Hepatocyte (in vitro differentiated cells): ENCODE measurements around the gene NFKB2. TPM values are rescaled to one million over a fixed set of nuclear protein-coding genes. Genes with fewer than 3 reads are reported as not detected.

ENCODE experiments used
- DNase-seq: peaks from one replicate; pipeline ENCODE4 v3.0.0-alpha.2; 2016; ENCODE audit warnings: low spot score
- H2AFZ ChIP-seq: fragments of 200-600 bp; sonication (generic); 2 replicates; pipeline ENCODE4 v1.6.0; 2016; ENCODE audit warnings: antibody characterized with exemption, mild to moderate bottlenecking
- H3K27ac ChIP-seq: fragments of 200-600 bp; sonication (generic); 2 replicates; pipeline ENCODE4 v1.5.1; 2016; ENCODE audit warnings: mild to moderate bottlenecking
- H3K27me3 ChIP-seq: fragments of 200-600 bp; sonication (generic); 2 replicates; pipeline ENCODE4 v1.6.1; 2016
- H3K36me3 ChIP-seq: fragments of 200-600 bp; sonication (generic); replicated peaks from 2 replicates; pipeline ENCODE4 v1.5.1; 2016; ENCODE audit warnings: low read depth; ENCODE audit not compliant: insufficient read depth
- H3K4me1 ChIP-seq: fragments of 200-600 bp; sonication (generic); 2 replicates; pipeline ENCODE4 v1.5.1; 2016; ENCODE audit warnings: mild to moderate bottlenecking, moderate library complexity; ENCODE audit not compliant: insufficient read depth
- H3K4me2 ChIP-seq: fragments of 200-600 bp; sonication (generic); 2 replicates; pipeline ENCODE4 v1.6.0; 2016
- H3K4me3 ChIP-seq: fragments of 200-600 bp; sonication (generic); 2 replicates; pipeline ENCODE4 v1.5.1; 2016; ENCODE audit warnings: mild to moderate bottlenecking
- H3K79me2 ChIP-seq: fragments of 200-600 bp; sonication (generic); 2 replicates; pipeline ENCODE4 v1.6.0; 2017; ENCODE audit warnings: mild to moderate bottlenecking
- H3K9me2 ChIP-seq: fragments of 200-600 bp; sonication (generic); replicated peaks from 2 replicates; pipeline ENCODE4 v1.6.0; 2017; ENCODE audit warnings: mild to moderate bottlenecking; ENCODE audit not compliant: insufficient read depth
- H3K9me3 ChIP-seq: fragments of 200-600 bp; sonication (generic); 2 replicates; pipeline ENCODE4 v1.5.1; 2016; ENCODE audit warnings: low read depth, mild to moderate bottlenecking
- H4K20me1 ChIP-seq: fragments of 200-600 bp; sonication (generic); 2 replicates; pipeline ENCODE4 v1.6.0; 2016; ENCODE audit warnings: mild to moderate bottlenecking; ENCODE audit not compliant: insufficient read depth, poor library complexity, severe bottlenecking
- CTCF ChIP-seq: fragments of 200-600 bp; sonication (generic); IDR thresholded peaks from 2 replicates; pipeline ENCODE4 v1.5.1; 2016; ENCODE audit warnings: antibody characterized with exemption, mild to moderate bottlenecking; ENCODE audit not compliant: poor library complexity
- EZH2 ChIP-seq: fragments of 200-600 bp; sonication (generic); IDR thresholded peaks from 2 replicates; pipeline ENCODE4 v1.6.1; 2016; ENCODE audit warnings: antibody characterized with exemption, mild to moderate bottlenecking, borderline replicate concordance
- EZH2phosphoT487 ChIP-seq: fragments of 200-600 bp; sonication (generic); IDR thresholded peaks from one replicate; pipeline ENCODE4 v1.6.1; 2018; ENCODE audit warnings: antibody characterized with exemption, mild to moderate bottlenecking, low read depth, moderate library complexity; ENCODE audit not compliant: unreplicated experiment, severe bottlenecking
- WGBS: methylation state at CpG from one replicate; pipeline ENCODE4 v1.1.6; 2016; ENCODE audit warnings: low lambda C conversion rate; ENCODE audit errors: missing lambda C conversion rate; 5-methylcytosine and 5-hydroxymethylcytosine counted together
- polyA plus RNA-seq: library from polyadenylated mRNA; unstranded; fragments of >200 nt; fragmentation: Nextera tagmentation; extraction: Ambion mirVana; gene quantifications from 2 replicates; pipeline ENCODE4 v1.2.1, GENCODE V29; 2016
- total RNA-seq: library from RNA; depleted of rRNA; stranded (reverse); fragments of >200 nt; gene quantifications from 2 replicates; pipeline ENCODE4 v1.2.3, GENCODE V29; 2014

The NFKB2 gene
- total and polyA plus RNA-seq, 2 experiments from 2014 or later: 23.2 to 27.4 TPM

- no peak for TF ChIP-seq EZH2phosphoT487
- TF ChIP-seq CTCF: no peak
- no peak for TF ChIP-seq EZH2
- Histone ChIP-seq H3K9me3 (no peaks in the 10 kb centered on the region), H4K20me1 (peaks cover 5% of the 10 kb centered on the region), H3K4me2 (peak overlapping the region; percentile 100), H3K9me2 (no peaks in the 10 kb centered on the region), H3K27ac (peak overlapping the region; percentile 92), H3K4me1 (peaks cover 24% of the 10 kb centered on the region), H3K4me3 (peak overlapping the region; percentile 63), H3K36me3 (no peaks in the 10 kb centered on the region), H2AFZ (peak overlapping the region; percentile 95), H3K79me2 (peaks cover 21% of the 10 kb centered on the region), H3K27me3 (peaks cover 14% of the 10 kb centered on the region)
- DNase-seq: no peak
- WGBS: 1% methylated on average over 9 of the region's 14 CpGs
Observed at GRCh38 chr10:102421507-102421756, 25.9 kb downstream of the NFKB2 start.

GRCh38 chr10:102421757-102422512, 26.4 kb downstream of the NFKB2 start:
- Histone ChIP-seq H3K4me1 (peaks cover 24% of the 10 kb centered on the region), H3K4me3 (peak overlapping the region; percentile 63), H3K9me3 (no peaks in the 10 kb centered on the region), H3K9me2 (no peaks in the 10 kb centered on the region), H4K20me1 (peaks cover 5% of the 10 kb centered on the region), H2AFZ (peak overlapping the region; percentile 95), H3K27ac (peak overlapping the region; percentile 92), H3K27me3 (peaks cover 14% of the 10 kb centered on the region), H3K36me3 (no peaks in the 10 kb centered on the region), H3K79me2 (peaks cover 21% of the 10 kb centered on the region), H3K4me2 (peak overlapping the region; percentile 100)
- no peak for TF ChIP-seq EZH2
- no peak for TF ChIP-seq EZH2phosphoT487
- TF ChIP-seq CTCF: no peak
- DNase-seq: peak; percentile 64
- WGBS: 2% methylated on average over 60 of the region's 62 CpGs

- Histone ChIP-seq H3K4me1 (peaks cover 24% of the 10 kb centered on the region), H3K4me2 (peak overlapping the region; percentile 100), H3K9me2 (no peaks in the 10 kb centered on the region), H3K4me3 (peak overlapping the region; percentile 63), H3K9me3 (no peaks in the 10 kb centered on the region), H2AFZ (no peak overlapping the region), H3K79me2 (peaks cover 21% of the 10 kb centered on the region), H3K27ac (peak overlapping the region; percentile 92), H3K36me3 (no peaks in the 10 kb centered on the region), H4K20me1 (peaks cover 5% of the 10 kb centered on the region), H3K27me3 (peaks cover 10% of the 10 kb centered on the region)
- WGBS: 16% methylated on average over 27 of the region's 28 CpGs
- DNase-seq: peak; percentile 89
- TF ChIP-seq CTCF (peak; percentile 78), EZH2phosphoT487 (no peak)
Observed at GRCh38 chr10:102422545-102423129, 27.1 kb downstream of the NFKB2 start.
